GM18526 (cell line): ENCODE results near the gene KIF1A.

Experiments
- POLR2A ChIP-seq: IDR thresholded peaks from 3 replicates; pipeline ENCODE4 v1.6.1; 2011; ENCODE audit not compliant: insufficient read length; ENCODE audit errors: extremely low read depth

Gene KIF1A

DNA sequence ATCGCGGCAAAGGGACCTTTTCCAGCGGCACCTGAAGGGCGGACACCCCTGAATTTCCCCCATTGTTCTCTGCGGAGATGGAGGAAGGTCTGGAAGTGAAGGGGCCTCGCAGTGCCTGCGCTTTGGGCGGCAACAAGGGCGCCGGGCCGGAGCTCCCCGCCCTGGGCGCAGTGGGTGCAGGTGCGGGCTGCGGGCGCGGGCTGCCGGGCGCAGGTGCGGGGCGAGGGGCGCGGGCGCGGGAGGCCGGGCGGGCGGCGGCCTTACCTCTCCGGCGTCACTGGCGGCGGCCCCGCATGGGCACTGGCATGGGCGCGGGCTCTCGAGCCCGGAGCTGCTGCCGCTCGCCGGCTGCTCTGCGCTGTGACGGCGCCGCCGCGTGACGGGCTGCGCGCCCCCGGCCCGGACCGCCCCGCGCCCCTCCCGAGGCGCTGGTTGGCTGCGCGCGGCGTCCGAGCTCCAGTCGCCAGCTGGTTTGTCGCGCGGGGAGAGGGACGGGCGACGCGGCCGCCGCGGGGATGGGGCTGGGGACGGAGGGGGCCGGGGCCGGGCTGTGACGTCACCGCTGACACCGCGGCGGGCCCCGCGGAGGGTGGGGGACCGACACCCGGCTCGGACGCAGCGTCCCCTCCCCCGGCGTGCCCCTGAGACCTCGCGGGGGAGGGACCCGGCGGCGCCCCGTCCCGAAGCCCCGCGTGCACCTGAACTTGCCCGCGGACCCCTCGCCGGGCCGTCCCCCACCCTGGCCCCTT is at the start of gene KIF1A:
KIF1A (minus strand) TSS at position 362 of the 749 bp plus-strand sequence. CDS start 22,467 bp downstream, outside the sequence.
- TF ChIP-seq POLR2A, result no peak

GRCh38 chr2:240869109-240869955 is 49.3 kb upstream of the KIF1A start:
- TF ChIP-seq POLR2A, result no peak

- TF ChIP-seq POLR2A, result no peak
Observed at GRCh38 chr2:240868286-240869108, 48.5 kb upstream of the KIF1A start, which contains the start of gene AGXT. Gene AGXT (plus strand): TSS chr2:240868824. CDS start chr2:240868866, 42 bp downstream.

GRCh38 chr2:240865391-240865790 is 45.4 kb upstream of the KIF1A start:
- no peak for TF ChIP-seq POLR2A

- no peak for TF ChIP-seq POLR2A
Observed at GRCh38 chr2:240864475-240864874, 44.5 kb upstream of the KIF1A start.

DNA sequence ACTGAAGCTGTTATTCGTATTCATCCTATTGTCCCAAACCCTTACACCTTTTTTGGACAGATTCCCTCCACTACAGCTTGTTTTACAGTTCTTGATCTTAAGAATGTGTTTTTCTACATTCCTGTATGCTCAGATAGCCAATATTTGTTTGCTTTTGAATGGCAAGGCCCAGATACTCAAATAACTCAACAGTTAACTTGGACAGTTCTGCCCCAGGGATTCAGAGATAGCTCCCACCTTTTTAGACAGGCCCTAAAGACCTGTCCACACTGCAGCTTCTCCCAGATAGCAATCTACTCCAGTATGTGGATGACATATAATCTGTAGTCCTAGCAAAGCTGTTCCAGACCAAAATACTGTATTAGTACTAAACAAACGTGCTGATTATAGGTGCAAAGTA is 41.5 kb upstream of the KIF1A start:
- TF ChIP-seq POLR2A, result no peak

DNA sequence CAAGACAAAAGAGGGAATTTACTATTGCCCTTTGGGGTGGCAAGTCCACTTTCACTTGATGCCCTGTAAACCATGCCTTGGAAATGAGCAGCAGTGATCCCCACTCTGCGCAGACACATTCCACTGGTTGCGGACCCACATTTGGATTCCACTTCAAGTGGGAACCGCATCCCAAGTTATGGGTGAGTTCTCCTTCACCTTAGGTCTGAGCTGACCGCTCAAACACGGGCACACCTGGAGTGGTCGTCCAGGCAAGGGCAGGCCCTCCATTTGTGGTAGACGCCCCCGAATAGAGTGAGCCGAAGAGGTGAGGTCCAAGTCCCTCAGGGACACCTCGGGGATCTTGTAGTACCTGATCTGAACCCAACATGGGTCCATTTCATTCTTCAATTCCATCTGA is 38.9 kb upstream of the KIF1A start:
- TF ChIP-seq POLR2A, result no peak

- TF ChIP-seq POLR2A, result no peak
Observed at GRCh38 chr2:240858321-240858720, 38.3 kb upstream of the KIF1A start.

DNA sequence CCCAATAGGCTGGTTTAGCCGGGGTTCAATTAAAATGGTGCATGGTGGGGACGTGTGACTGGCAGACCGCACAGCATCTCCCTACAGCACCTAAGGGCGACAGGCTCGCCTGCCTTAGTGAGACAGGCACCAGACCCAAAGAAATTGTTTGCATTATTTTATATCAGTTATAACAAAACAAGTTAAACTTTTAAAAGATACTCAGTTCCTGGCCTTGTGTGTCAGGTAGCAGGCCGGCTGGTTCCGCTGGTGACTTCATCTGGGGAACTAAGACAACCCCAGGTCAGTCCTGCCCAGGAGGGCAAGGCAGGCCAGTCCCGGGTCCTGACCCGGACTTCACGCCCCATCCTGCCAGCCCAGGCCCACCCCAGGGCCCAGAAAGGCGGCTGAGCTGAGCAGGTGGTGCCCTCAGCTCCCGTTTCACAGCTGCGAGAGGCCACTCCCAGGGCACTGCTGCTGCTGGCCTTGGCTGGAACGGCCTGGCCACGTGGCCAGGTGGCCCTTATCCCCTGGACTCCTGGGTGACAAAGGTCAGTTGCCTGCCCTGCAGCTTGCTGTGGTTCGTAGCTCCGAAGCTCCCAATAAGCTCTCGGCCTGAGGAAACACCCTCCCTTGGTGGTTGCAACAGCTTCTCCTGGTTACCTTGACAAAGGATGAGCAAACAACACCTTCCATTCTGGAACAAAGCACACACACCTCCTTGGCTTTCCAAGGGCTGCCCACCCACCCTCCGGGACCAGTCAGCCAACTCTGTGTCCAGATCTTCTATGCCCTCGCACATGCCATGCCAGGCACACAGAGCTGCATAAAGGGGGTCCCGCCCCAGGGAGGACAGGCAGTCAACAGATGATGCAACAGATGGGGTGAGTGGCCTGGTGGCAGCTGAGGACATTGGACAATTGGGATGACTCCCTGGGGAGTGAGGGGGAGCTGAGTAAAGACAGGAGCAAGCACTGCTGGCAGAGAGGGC is 37.3 kb upstream of the KIF1A start:
- no peak for TF ChIP-seq POLR2A

- no peak for TF ChIP-seq POLR2A
Observed at GRCh38 chr2:240856151-240856980, 36.3 kb upstream of the KIF1A start.

GRCh38 chr2:240855670-240856069 is 35.7 kb upstream of the KIF1A start:
- TF ChIP-seq POLR2A, result no peak

- no peak for TF ChIP-seq POLR2A
Observed at GRCh38 chr2:240852671-240853314, 32.8 kb upstream of the KIF1A start.

- TF ChIP-seq POLR2A, result no peak
Observed at GRCh38 chr2:240851078-240851991, 31.3 kb upstream of the KIF1A start.
